GM08714 (cell line): Measurements from ENCODE around the gene EPDR1.

Experiments used
- H3K4me3 ChIP-seq: fragments of 200-500 bp; sonication (Bioruptor generic); 2 replicates; pipeline ENCODE4 v1.5.1; 2014; ENCODE audit warnings: mild to moderate bottlenecking, low read length, inconsistent platforms
- ZNF274 ChIP-seq: IDR thresholded peaks from 2 replicates; pipeline ENCODE4 v1.6.1; 2012; ENCODE audit warnings: mild to moderate bottlenecking, low read depth, low read length

Gene EPDR1

GRCh38 chr7:37920849-37921805 lies 687 bp downstream of the EPDR1 start:
- no peak for TF ChIP-seq ZNF274
- H3K4me3 ChIP-seq: peak overlapping the region; percentile 68

DNA sequence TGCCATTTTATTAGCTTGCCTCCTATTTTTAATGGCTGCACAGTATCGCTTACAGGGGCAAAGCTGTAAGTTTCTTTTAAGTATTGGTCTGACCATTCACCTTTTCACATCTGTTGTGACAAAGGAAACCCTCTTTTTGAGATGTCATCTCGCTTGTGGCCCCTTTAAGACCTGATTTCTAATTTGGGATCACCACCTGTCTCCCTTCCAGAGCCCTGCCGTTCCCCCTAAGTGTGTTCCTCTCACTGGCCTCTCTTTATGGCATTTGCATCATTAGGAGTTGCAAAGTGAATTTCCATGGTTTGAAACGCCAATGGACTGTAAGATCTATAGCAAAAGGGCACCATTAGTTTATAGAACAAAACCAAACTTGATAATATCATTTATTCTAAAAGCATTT lies 1.4 kb downstream of the EPDR1 start:
- TF ChIP-seq ZNF274: no peak
- H3K4me3 ChIP-seq: peak overlapping the region; percentile 12; the same call in 1 of the 2 replicates

DNA sequence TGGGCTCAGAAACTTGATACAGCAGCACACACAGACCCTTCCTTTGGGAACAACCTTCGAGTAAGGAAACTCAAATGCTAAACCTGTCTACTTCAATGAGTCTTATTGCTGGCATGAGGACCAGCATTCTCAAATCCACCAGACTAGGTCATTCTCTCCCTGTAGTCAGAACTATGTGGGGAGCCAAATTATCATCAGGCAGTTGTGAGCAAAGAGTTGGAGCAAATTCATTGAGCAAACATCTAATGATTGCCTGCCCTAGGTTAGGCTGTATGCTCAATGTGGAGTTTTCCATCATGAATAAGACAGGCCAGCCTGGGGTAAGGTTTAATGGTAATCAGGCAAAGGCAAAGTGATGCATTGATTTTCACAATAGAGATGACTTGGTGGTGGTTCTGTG lies 3.6 kb downstream of the EPDR1 start:
- no peak for TF ChIP-seq ZNF274
- H3K4me3 ChIP-seq: no peak overlapping the region

DNA sequence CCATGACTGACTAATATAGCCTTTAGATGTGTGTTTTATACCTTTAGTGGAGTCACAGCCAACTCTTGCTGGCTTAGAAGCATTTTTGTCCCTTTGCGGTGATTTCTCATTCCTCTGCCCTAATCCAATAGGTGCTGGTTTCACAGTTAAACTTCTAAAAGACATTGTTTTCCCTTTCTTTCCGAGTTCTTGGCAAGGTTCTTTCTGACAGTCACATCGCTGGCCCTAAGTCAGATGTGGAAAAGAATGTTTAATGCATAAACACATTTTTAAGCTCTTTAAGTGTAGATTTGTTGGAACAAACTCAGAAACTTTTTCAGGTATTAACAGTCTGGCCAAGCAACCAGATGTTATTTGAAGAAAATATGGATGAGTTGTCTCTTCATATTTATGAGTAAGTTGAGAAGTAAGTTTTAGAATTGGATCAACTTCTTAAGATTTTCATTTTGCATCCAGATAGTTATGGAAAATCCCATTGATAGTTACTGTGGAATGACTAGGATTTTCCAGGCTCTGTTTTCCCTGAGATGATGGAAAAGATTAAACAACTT lies 4.1 kb downstream of the EPDR1 start:
- no peak for TF ChIP-seq ZNF274
- no peak overlapping the region for H3K4me3 ChIP-seq

- no peak for TF ChIP-seq ZNF274
- H3K4me3 ChIP-seq: no peak overlapping the region
Measured at GRCh38 chr7:37925620-37926019, 5.2 kb downstream of the EPDR1 start.

- no peak for TF ChIP-seq ZNF274
- no peak overlapping the region for H3K4me3 ChIP-seq
Measured at GRCh38 chr7:37927773-37928444, 7.5 kb downstream of the EPDR1 start.

DNA sequence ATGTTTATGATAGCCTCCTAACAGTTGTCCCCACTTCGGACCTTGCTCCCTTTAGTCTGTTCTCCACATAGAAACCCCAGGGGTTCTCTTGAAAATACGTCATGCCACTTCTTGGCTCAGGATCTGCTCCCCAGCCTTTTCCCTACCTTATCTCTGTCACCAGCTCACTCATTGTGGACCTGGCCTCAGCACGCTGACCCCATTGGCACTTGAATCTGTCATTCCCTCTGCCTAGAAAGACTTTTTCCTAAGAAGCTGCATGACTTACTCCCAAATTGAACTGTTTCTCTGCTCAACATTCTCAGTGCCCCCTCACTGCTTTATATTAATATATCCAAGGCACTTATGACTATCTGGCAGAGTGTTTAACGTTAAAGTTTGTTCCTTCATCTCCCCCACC lies 8.4 kb downstream of the EPDR1 start:
- no peak for TF ChIP-seq ZNF274
- no peak overlapping the region for H3K4me3 ChIP-seq

DNA sequence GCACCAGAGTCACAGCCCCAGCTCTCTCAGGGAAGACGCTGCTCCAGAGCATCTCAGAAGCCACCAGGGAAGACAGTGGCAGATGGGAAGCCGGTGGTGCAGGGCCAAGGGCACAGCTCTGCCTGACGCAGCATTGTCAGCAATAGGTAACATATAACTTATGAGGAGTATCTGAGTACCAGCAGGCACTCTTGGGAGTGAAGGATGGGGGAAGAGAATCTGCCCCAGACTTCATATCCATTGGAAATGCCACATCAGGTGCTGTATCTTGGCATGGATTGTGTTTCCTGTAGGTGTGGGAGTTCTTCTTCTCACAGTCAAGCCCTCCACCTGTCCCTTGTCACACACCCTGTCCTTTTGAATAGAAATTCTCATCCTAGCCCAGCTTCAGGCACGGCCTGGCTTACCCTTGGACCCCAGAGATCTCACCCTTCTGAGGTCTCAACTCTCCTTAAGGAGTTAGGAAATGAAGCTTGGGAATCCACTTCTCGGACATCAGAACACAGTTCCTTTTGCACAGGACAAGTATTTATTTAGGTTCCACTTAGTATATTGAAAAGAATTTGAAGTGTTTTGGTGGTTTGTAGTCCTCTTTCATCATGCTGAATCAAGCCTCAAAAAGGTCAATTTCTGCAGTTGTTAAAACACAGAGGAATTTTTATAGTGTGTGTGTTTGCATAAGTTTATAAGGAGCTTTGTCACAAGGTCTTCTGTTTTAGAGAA lies 9.9 kb downstream of the EPDR1 start:
- TF ChIP-seq ZNF274: no peak
- no peak overlapping the region for H3K4me3 ChIP-seq

DNA sequence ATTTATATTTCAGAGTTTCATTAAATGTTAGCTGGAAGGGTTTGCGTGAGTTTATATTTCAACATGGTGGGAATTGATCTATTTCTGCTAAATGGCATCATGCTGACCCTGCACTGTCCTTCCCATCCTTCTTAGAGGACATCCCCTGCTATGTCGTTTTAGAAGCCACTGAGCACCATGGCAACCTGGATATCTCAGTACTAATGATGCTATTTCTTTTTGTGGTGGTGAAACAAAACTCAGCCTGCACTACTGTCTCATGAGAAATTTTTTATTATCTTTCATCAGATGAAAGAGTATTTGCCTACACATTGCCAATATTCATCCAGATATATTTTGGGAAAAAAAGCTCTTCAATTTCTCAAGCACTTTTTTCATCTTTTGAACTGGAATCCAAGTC lies 12.1 kb downstream of the EPDR1 start:
- TF ChIP-seq ZNF274: no peak
- H3K4me3 ChIP-seq: no peak overlapping the region

- H3K4me3 ChIP-seq: no peak overlapping the region
- TF ChIP-seq ZNF274: no peak
Measured at GRCh38 chr7:37933018-37933566, 12.7 kb downstream of the EPDR1 start.

GRCh38 chr7:37942934-37943610 lies 22.6 kb downstream of the EPDR1 start:
- H3K4me3 ChIP-seq: no peak overlapping the region
- no peak for TF ChIP-seq ZNF274

DNA sequence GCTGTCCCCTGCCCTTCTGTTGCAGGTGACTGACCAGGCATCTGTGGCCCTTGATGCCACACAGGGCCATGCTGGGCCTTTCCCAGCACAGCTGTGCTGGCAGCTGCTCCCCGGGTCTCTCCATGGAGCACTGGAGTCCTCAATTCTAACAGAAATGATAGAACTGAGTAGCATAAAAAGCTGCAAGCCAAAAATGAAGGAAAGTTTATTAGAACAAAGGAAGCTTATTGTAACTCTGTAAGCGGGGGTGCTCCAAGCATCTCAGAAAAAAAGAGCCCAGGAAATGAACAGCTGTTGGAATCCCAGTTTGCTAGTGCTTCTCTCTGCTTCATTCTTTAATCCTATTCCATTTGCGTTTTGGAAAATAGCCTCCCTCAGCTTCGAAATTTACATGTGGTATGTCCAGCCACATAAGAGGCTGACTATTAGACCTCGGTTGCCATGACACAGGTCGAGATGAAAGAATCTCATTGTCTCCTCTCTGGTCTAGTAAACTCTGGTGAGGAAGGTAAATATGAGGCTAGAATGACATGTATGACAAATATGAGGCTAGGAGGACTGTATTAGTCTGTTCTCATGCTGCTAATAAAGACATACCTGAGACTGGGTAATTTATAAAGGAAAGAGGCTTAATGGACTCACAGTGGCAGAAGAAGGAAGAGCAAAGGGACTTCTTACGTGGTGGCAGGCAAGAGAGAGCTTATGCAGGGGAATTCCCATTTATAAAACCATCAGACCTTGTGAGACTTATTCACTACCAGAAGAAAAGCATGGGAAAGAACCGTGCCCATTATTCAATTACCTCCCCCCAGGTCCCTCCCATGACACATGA lies 23.7 kb downstream of the EPDR1 start:
- TF ChIP-seq ZNF274: no peak
- H3K4me3 ChIP-seq: no peak overlapping the region

DNA sequence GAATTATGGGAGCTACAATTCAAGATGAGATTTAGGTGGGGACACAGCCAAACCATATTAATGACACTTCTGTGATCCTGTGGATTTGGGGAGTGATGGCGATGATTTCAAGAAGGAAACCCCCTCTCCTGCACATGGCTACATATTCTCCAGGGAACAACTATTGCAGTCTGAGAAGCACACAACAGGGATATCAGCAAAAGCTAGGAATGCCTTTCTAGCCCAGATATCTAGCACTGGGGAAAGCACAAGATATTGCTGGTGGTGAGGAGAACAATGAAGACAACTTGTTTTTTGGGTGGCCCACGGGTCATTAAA lies 24.3 kb downstream of the EPDR1 start:
- no peak for TF ChIP-seq ZNF274
- no peak overlapping the region for H3K4me3 ChIP-seq
